Measurements from ENCODE around the gene COA1.

DNA sequence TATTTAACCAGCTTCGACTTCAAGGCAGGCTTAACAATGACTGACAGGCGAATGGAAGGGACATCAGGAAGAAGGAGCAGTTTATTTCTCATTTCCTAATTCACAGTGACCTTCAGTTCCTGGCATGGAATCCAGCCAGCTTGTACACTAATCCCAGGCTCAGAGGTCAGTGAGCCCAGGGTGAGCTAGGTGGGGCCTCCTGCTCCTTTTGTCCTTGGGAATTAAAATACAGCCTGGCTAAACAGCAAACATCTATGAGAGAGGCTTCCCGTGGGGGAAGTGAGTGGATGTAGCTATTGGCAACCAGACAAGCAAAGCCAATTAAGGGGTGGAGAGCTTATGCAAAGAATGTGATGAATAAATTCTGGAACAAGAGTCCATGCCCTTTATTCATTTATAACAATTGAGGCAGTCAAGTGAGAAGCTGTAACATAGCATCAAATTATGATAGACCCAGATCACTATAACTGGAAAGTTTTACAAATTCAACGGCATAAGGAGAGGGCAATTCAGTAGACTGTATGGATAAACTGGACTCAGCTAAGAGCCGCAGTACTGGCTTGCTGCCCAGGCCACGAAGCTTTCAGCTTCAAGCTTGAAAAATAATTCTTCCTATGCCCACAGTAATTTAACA, 89.3 kb downstream of the COA1 start:
- TF ChIP-seq, protein P1, sequence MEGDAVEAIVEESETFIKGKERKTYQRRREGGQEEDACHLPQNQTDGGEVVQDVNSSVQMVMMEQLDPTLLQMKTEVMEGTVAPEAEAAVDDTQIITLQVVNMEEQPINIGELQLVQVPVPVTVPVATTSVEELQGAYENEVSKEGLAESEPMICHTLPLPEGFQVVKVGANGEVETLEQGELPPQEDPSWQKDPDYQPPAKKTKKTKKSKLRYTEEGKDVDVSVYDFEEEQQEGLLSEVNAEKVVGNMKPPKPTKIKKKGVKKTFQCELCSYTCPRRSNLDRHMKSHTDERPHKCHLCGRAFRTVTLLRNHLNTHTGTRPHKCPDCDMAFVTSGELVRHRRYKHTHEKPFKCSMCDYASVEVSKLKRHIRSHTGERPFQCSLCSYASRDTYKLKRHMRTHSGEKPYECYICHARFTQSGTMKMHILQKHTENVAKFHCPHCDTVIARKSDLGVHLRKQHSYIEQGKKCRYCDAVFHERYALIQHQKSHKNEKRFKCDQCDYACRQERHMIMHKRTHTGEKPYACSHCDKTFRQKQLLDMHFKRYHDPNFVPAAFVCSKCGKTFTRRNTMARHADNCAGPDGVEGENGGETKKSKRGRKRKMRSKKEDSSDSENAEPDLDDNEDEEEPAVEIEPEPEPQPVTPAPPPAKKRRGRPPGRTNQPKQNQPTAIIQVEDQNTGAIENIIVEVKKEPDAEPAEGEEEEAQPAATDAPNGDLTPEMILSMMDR (IDR thresholded peaks at IDR 0.05; ENCODE audit: poor library complexity, severe bottlenecking) = no peak
- no peak for TF ChIP-seq TAF1 (IDR thresholded peaks at IDR 0.05; ENCODE audit: low read depth)

Data from neural cell (in vitro differentiated cells).